ENCODE measurements around the gene SLC25A44. TPM values are rescaled to one million over a fixed set of nuclear protein-coding genes. Genes with fewer than 3 reads are reported as not detected.

Gene SLC25A44
- total RNA-seq, 1 experiment from 2014 or later: 33.0 TPM

- no peak for DNase-seq (ENCODE audit: low read depth, low spot score)
- CTCF ChIA-PET: no interaction called here
These were observed 55.7 kb downstream of the SLC25A44 start for GRCh38 chr1:156249593-156249992.

GRCh38 chr1:156251527-156251926 is 57.6 kb downstream of the SLC25A44 start:
- Histone ChIP-seq H3K4me1 (ENCODE audit: control insufficient read depth, insufficient read depth, low read length) (peaks cover 5% of the 10 kb centered on the region), H3K9me3 (ENCODE audit: control insufficient read depth, insufficient read depth, low read depth, low read length) (no peaks in the 10 kb centered on the region), H3K27me3 (ENCODE audit: control insufficient read depth, insufficient read depth, low read length) (no peaks in the 10 kb centered on the region), H3K36me3 (ENCODE audit: control insufficient read depth, insufficient read depth, low read length) (peaks cover 2% of the 10 kb centered on the region), H3K27ac (ENCODE audit: low read length) (no peak overlapping the region), H3K4me3 (ENCODE audit: low read depth in 2 of 2, low read length in 2 of 2) (no peak overlapping the region)
- DNase-seq (ENCODE audit: low read depth, low spot score) (no peak), ATAC-seq (no peak)
- TF ChIP-seq REST (IDR thresholded peaks at IDR 0.05; ENCODE audit: insufficient read depth in 1 of 2, low read depth in 2 of 2, low read length in 1 of 2) (no peak), TCF7L2 (IDR thresholded peaks at IDR 0.05; ENCODE audit: low read depth, low read length) (no peak), CTCF (IDR thresholded peaks at IDR 0.05) (no peak), SIN3A (IDR thresholded peaks at IDR 0.05; ENCODE audit: borderline replicate concordance, insufficient read depth, low read depth, low read length) (no peak), POLR2AphosphoS5 (IDR thresholded peaks at IDR 0.05; ENCODE audit: low read depth, low read length) (no peak)
- CTCF ChIA-PET: no interaction called here
- intact Hi-C loops (cut with micrococcal nuclease; ENCODE audit: unreplicated experiment) (no loop called here), in situ Hi-C loops (cut with HindIII; ENCODE audit: low pct_unique_long_range_greater_than_20kb, low sequenced_read_pairs) (no loop called here)
- no TSS peak for BruUV-seq (replicated peaks)
- POLR2A ChIA-PET: no interaction called here

More at GRCh38 chr1:156249593-156249992, 55.7 kb downstream of the SLC25A44 start:
- in situ Hi-C loops (cut with HindIII; ENCODE audit: low pct_unique_long_range_greater_than_20kb, low sequenced_read_pairs): no loop called here
- ATAC-seq: no peak
- TSS peak; percentile 70 for BruUV-seq (replicated peaks)
- TF ChIP-seq TCF7L2 (IDR thresholded peaks at IDR 0.05; ENCODE audit: low read depth, low read length) (no peak), SIN3A (IDR thresholded peaks at IDR 0.05; ENCODE audit: borderline replicate concordance, insufficient read depth, low read depth, low read length) (no peak), CTCF (IDR thresholded peaks at IDR 0.05) (no peak), POLR2AphosphoS5 (IDR thresholded peaks at IDR 0.05; ENCODE audit: low read depth, low read length) (no peak), REST (IDR thresholded peaks at IDR 0.05; ENCODE audit: insufficient read depth in 1 of 2, low read depth in 2 of 2, low read length in 1 of 2) (no peak)
- Histone ChIP-seq H3K9me3 (ENCODE audit: control insufficient read depth, insufficient read depth, low read depth, low read length) (no peaks in the 10 kb centered on the region), H3K4me3 (ENCODE audit: low read depth in 2 of 2, low read length in 2 of 2) (no peak overlapping the region), H3K27me3 (ENCODE audit: control insufficient read depth, insufficient read depth, low read length) (no peaks in the 10 kb centered on the region), H3K4me1 (ENCODE audit: control insufficient read depth, insufficient read depth, low read length) (peaks cover 9% of the 10 kb centered on the region), H3K27ac (ENCODE audit: low read length) (no peak overlapping the region), H3K36me3 (ENCODE audit: control insufficient read depth, insufficient read depth, low read length) (no peaks in the 10 kb centered on the region; the same call in none of the 2 replicates)
- POLR2A ChIA-PET: no interaction called here
- intact Hi-C loops (cut with micrococcal nuclease; ENCODE audit: unreplicated experiment): no loop called here
